Right ventricle myocardium superior (tissue), 1 donor: Measurements from ENCODE around the gene PIGN. TPM values are rescaled to one million over a fixed set of nuclear protein-coding genes. Genes with fewer than 3 reads are reported as not detected.
A peak's percentile ranks its signal among the peaks of the same experiment; 100 is the strongest.

Experiments
- ATAC-seq: fragments of 200-7000 bp; cut with Tn5 transposase; one replicate; pipeline ENCODE4 v1.9.1; 2020; ENCODE audit warnings: mild to moderate bottlenecking; ENCODE audit not compliant: poor library complexity
- DNase-seq: peaks from one replicate; pipeline ENCODE4 v3.0.0-alpha.2; 2020
- intact Hi-C: fragments of 100-400 bp; cut with DNase I; formaldehyde crosslinking; loops from one replicate; pipeline ENCODE4 v1.11.2; 2022
- total RNA-seq: library from RNA; stranded (reverse); fragmentation: NEBNext Ultra II Directional; extraction: Animal tissue kit (Norgen Biotek cat#: 25700); gene quantifications from one replicate; pipeline ENCODE4 v1.2.1, GENCODE V29; 2021
- donor health status: DM: no; HTN: yes; CAD: no; lungs with severe emphysema.

The PIGN gene
- total RNA-seq, 1 donor from 2014 or later, result 14.6 TPM

DNA sequence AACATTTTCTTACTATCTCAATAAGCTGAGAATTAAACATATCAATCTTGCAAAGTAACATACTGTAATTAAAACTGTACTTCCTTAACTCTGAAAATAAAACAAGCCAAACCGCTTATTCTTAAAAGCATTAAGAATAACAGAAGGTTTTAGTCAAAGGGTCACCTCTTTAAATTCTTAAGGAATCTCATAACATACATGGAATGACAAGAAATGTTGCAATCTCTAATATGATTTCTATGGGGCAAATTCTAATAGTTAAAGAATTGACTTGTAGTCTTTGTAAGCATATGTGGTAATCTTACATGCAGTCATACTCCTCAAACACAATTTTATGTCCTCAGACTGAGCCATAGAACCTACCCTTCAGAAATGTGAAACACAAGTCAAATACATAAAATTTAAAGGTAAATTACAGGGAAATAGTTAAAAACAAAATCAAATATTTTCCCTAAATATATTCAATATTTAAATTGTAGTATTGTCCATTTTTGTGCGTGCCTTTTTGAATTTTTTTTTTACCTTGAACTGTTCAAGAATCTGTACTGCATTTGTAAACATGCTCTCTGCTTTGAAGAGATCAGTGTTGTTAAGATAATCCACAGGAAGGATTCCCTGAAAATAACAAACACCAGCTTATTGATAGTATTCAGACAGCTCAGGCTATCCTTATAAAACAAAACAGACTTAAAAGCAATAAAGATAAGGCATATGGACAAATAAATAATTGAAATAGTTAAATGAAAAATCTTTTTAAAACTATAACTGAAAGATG, 48.2 kb downstream of the PIGN start:
- DNase-seq (no peak), ATAC-seq (no peak)
- intact Hi-C loops, result no loop called here

GRCh38 chr18:62131301-62131909, 55.5 kb downstream of the PIGN start:
- ATAC-seq (peak; percentile 79), DNase-seq (no peak)
- intact Hi-C loops, result loop anchor here (5.0 kb wide), 2 partner anchors 494 to 579 kb away; no protein-coding TSS in a partner anchor

DNA sequence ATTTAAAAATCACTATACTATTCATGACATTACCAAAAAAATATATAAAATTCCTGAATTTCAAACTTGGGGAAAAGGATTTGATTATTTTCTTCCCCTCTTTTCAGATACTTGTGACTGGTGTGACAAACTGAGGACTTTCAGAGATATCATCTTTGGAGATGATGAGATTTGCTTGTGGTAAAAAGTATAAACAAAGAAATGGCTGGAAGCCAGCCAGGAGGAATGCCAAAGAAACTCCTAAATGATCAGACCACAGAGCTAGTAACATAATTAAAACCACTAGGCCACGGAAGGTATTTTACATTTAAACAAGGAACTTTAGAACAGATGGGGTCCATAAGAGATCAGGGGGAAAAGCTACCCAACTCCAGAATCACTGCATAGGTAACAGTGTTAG, 58.7 kb downstream of the PIGN start:
- ATAC-seq, result no peak
- intact Hi-C loops, result loop anchor here (10.0 kb wide), 1 partner anchor 223 kb away; no protein-coding TSS in a partner anchor
- no peak for DNase-seq

DNA sequence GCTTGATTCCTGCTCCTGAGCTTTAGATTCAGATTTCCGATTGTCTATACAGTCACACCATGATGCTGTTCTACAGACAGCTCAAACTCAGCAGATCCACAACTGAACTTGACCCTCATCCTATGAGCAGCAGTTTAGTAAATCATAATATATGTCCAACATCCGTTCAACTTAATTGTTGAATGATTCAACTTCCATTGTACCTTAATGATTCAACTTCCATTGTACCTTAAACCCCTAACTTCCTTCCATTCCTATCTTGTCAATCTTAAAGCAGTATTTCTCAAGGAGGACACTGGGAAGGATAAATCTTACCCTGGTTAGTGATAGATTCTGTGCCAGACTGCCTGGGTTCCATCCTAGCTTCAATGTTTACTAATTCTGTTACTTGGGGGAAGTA, 60.1 kb downstream of the PIGN start:
- intact Hi-C loops, result loop anchor here (10.0 kb wide), 1 partner anchor 222 kb away; no protein-coding TSS in a partner anchor
- no peak for DNase-seq
- ATAC-seq, result no peak

GRCh38 chr18:62125702-62126101, 61.2 kb downstream of the PIGN start:
- ATAC-seq, result no peak
- intact Hi-C loops, result loop anchor here (10.0 kb wide), 1 partner anchor 221 kb away; no protein-coding TSS in a partner anchor

GRCh38 chr18:62122330-62122729, 64.5 kb downstream of the PIGN start:
- ATAC-seq (no peak), DNase-seq (no peak)
- intact Hi-C loops, result loop anchor here (10.0 kb wide), 1 partner anchor 218 kb away; no protein-coding TSS in a partner anchor

More at GRCh38 chr18:62125702-62126101, 61.2 kb downstream of the PIGN start:
- no peak for DNase-seq

DNA sequence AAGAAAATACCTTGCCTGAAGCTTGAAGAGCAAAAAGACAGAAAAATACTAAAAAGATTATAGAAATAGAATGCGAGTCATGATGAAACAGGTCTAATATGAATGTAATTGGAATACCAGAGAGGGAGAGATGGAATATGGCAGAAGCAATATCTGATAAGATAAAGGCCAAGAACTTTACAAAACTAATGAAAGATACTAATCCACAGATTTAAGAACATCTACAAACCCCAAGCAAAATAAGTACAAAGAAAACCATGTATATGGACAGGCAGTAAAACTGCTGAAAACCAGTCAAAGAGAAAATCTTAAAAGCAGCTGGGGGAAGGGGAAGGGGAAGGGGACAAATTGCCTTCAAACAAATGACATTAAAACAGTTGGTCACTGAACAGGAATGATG, 67.0 kb downstream of the PIGN start:
- intact Hi-C loops, result loop anchor here (10.0 kb wide), 1 partner anchor 215 kb away; no protein-coding TSS in a partner anchor
- DNase-seq (no peak), ATAC-seq (no peak)

- ATAC-seq (peak; percentile 73), DNase-seq (no peak)
- intact Hi-C loops, result no loop called here
Observed at GRCh38 chr18:62118328-62118727, 68.5 kb downstream of the PIGN start.

DNA sequence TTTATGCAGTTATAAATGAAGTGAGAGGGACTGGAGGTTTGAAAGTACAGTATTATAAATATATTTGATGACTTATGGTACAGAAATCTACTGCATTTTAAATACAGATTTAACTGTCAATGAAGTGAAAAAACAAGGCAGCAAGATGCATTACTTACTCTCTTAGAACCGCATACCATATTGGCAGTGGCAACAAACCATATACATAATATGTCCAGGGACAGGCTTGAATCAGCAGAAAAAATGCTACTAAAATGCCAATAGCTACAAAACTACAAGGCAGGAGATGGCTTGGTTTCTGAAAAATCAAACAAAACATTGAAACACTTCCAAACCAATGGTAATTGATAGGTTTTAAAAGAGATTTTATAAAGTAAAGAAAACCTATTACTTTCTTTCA, 77.2 kb downstream of the PIGN start:
- ATAC-seq (no peak), DNase-seq (no peak)
- intact Hi-C loops, result no loop called here

GRCh38 chr18:62107881-62108280, 79.0 kb downstream of the PIGN start:
- no peak for ATAC-seq
- DNase-seq, result no peak
- intact Hi-C loops, result no loop called here

GRCh38 chr18:62106271-62106670, 80.6 kb downstream of the PIGN start:
- ATAC-seq (no peak), DNase-seq (no peak)
- intact Hi-C loops, result no loop called here

GRCh38 chr18:62105376-62105775, 81.5 kb downstream of the PIGN start:
- ATAC-seq, result no peak
- intact Hi-C loops, result no loop called here

GRCh38 chr18:62102221-62102620, 84.6 kb downstream of the PIGN start:
- intact Hi-C loops, result no loop called here
- DNase-seq (no peak), ATAC-seq (no peak)

More at GRCh38 chr18:62105376-62105775, 81.5 kb downstream of the PIGN start:
- DNase-seq, result no peak

DNA sequence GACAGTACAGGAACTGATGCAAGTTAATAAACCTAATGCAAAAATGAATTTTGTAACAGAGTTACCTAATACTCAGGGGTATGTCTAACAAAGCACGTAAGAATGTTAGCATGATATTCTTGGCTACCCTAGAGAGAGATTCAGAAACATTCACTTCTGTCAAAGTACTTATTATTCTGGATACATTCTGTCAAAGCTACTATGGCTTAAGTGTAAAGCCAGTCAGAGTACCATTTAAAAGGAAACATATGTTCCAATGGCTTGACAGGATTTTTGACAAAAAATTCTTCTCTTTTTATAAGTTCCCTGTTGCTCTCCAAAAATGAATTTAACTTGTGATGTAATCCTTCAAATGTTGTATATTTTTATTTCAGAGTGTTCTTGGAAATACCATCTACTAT, 85.5 kb downstream of the PIGN start:
- no peak for ATAC-seq
- no peak for DNase-seq
- intact Hi-C loops, result no loop called here

GRCh38 chr18:62098960-62099359, 87.9 kb downstream of the PIGN start:
- ATAC-seq (no peak), DNase-seq (no peak)
- intact Hi-C loops, result no loop called here

GRCh38 chr18:62097698-62098097, 89.2 kb downstream of the PIGN start:
- intact Hi-C loops, result no loop called here
- no peak for DNase-seq
- ATAC-seq, result no peak

GRCh38 chr18:62091487-62092120, 95.3 kb downstream of the PIGN start:
- ATAC-seq (no peak), DNase-seq (no peak)

DNA sequence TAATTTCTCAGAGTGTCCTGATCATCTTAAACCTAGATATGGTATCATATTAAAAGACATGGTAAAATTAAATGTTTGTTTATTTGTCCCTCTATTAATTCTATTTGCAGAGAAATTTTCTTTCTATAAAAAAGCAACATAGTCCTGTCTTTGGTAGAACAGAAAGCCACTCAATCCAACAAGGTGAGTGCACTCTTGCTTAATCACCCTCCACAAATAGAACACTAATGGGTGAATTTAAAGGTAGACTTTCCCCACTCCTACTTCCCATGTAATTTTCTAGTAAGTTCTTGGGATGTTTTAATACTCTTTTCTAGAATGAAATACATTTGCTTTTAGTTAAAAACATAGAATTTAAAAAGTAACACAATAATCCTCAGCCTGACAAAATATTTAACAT, 97.7 kb downstream of the PIGN start:
- DNase-seq (no peak), ATAC-seq (no peak)
- intact Hi-C loops, result no loop called here

More at GRCh38 chr18:62091487-62092120, 95.3 kb downstream of the PIGN start:
- intact Hi-C loops, result no loop called here

- ATAC-seq, result no peak
- no peak for DNase-seq
- intact Hi-C loops, result no loop called here
Observed at GRCh38 chr18:62088156-62088555, 98.7 kb downstream of the PIGN start.
